Measurements from ENCODE around the gene NFE2L3. TPM values are rescaled to one million over a fixed set of nuclear protein-coding genes. Genes with fewer than 3 reads are reported as not detected.

Gene NFE2L3
- total RNA-seq, 1 experiment from 2014 or later = 8.5 TPM

- POLR2A ChIA-PET (ENCODE audit: low non-redundant PET) = no interaction called here
- Histone ChIP-seq H3K27me3 (replicated peaks; ENCODE audit: insufficient read depth, low read depth, low read length, poor library complexity) (no peaks in the 10 kb centered on the region), H3K36me3 (ENCODE audit: insufficient read depth, low read length, poor library complexity, severe bottlenecking) (no peaks in the 10 kb centered on the region), H3K4me1 (ENCODE audit: insufficient read depth, low read length, poor library complexity, severe bottlenecking) (no peaks in the 10 kb centered on the region), H3K4me3 (ENCODE audit: low read depth, low read length, poor library complexity, severe bottlenecking) (no peak overlapping the region), H3K9me3 (ENCODE audit: low read depth, low read length, poor library complexity, severe bottlenecking) (no peaks in the 10 kb centered on the region), H3K27ac (ENCODE audit: low read depth, low read length, poor library complexity, severe bottlenecking) (no peak overlapping the region)
- CTCF ChIA-PET = no interaction called here
- TF ChIP-seq CTCF (conservative IDR thresholded peaks at IDR 0.05; ENCODE audit: low read depth, low read length) = no peak
- no peak for TF ChIP-seq EZH2 (IDR thresholded peaks at IDR 0.05; ENCODE audit: borderline replicate concordance, low read depth, low read length, poor library complexity, severe bottlenecking)
- DNase-seq (ENCODE audit: low spot score) = no peak
- no TSS peak for BruUV-seq (replicated peaks)
- intact Hi-C loops (cut with micrococcal nuclease; ENCODE audit: unreplicated experiment) = no loop called here
Measured at GRCh38 chr7:26224359-26224758, 72.4 kb downstream of the NFE2L3 start.

GRCh38 chr7:26227987-26228386 lies 76.0 kb downstream of the NFE2L3 start:
- H3K27me3 ChIP-seq (replicated peaks; ENCODE audit: insufficient read depth, low read depth, low read length, poor library complexity) = no peaks in the 10 kb centered on the region
- TF ChIP-seq CTCF (conservative IDR thresholded peaks at IDR 0.05; ENCODE audit: low read depth, low read length) = no peak
- TF ChIP-seq EZH2 (IDR thresholded peaks at IDR 0.05; ENCODE audit: borderline replicate concordance, low read depth, low read length, poor library complexity, severe bottlenecking) = no peak
- ChIA-PET CTCF (no interaction called here), POLR2A (ENCODE audit: low non-redundant PET) (no interaction called here)
- H3K4me1 ChIP-seq (ENCODE audit: insufficient read depth, low read length, poor library complexity, severe bottlenecking) = no peaks in the 10 kb centered on the region
- intact Hi-C loops (cut with micrococcal nuclease; ENCODE audit: unreplicated experiment) = no loop called here
- no peaks in the 10 kb centered on the region for H3K9me3 ChIP-seq (ENCODE audit: low read depth, low read length, poor library complexity, severe bottlenecking)
- DNase-seq (ENCODE audit: low spot score) = no peak
- H3K4me3 ChIP-seq (ENCODE audit: low read depth, low read length, poor library complexity, severe bottlenecking) = no peak overlapping the region
- H3K36me3 ChIP-seq (ENCODE audit: insufficient read depth, low read length, poor library complexity, severe bottlenecking) = no peaks in the 10 kb centered on the region
- BruUV-seq (replicated peaks) = no TSS peak
- H3K27ac ChIP-seq (ENCODE audit: low read depth, low read length, poor library complexity, severe bottlenecking) = no peak overlapping the region

GRCh38 chr7:26233902-26234511 lies 82.0 kb downstream of the NFE2L3 start:
- DNase-seq (ENCODE audit: low spot score) = no peak
- CTCF ChIA-PET = no interaction called here
- BruUV-seq (replicated peaks) = no TSS peak
- Histone ChIP-seq H3K9me3 (ENCODE audit: low read depth, low read length, poor library complexity, severe bottlenecking) (no peaks in the 10 kb centered on the region), H3K4me1 (ENCODE audit: insufficient read depth, low read length, poor library complexity, severe bottlenecking) (no peaks in the 10 kb centered on the region), H3K4me3 (ENCODE audit: low read depth, low read length, poor library complexity, severe bottlenecking) (no peak overlapping the region), H3K36me3 (ENCODE audit: insufficient read depth, low read length, poor library complexity, severe bottlenecking) (no peaks in the 10 kb centered on the region), H3K27me3 (replicated peaks; ENCODE audit: insufficient read depth, low read depth, low read length, poor library complexity) (no peaks in the 10 kb centered on the region), H3K27ac (ENCODE audit: low read depth, low read length, poor library complexity, severe bottlenecking) (no peak overlapping the region)
- intact Hi-C loops (cut with micrococcal nuclease; ENCODE audit: unreplicated experiment) = no loop called here
- POLR2A ChIA-PET (ENCODE audit: low non-redundant PET) = no interaction called here
- TF ChIP-seq CTCF (conservative IDR thresholded peaks at IDR 0.05; ENCODE audit: low read depth, low read length) (0 out of 2 replicates have a peak, but pooled peaks have one; percentile 24), EZH2 (IDR thresholded peaks at IDR 0.05; ENCODE audit: borderline replicate concordance, low read depth, low read length, poor library complexity, severe bottlenecking) (no peak)

Other genes starting within 250 kb of the NFE2L3 start
- 1,150 and 1,229 TPM in 2 replicates for gene HNRNPA2B1, start 48.5 kb downstream of the NFE2L3 start, total RNA-seq (2021)
- gene CBX3, start 49.5 kb downstream of the NFE2L3 start, total RNA-seq (2021) = 228 TPM in 2 replicates
- 0.70 and 1.1 TPM in 2 replicates for gene SNX10, start 139.7 kb downstream of the NFE2L3 start, total RNA-seq (2021)

All from A673 (cell line).